Vagina (tissue), 2 donors: Measurements from ENCODE around the gene ATP2A3.

Experiments
- POLR2A ChIP-seq, 2 donors: fragments of 450-650 bp; IDR thresholded peaks; one replicate each; pipeline ENCODE4 v1.6.1; 2017; ENCODE audit warnings: antibody characterized with exemption in 2 of 2, mild to moderate bottlenecking in 2 of 2, moderate library complexity in 2 of 2
- POLR2AphosphoS5 ChIP-seq, 2 donors: sonication (generic); formaldehyde crosslinking; IDR thresholded peaks; one replicate each; pipeline ENCODE4 v1.9.0; 2017; ENCODE audit warnings: antibody characterized with exemption in 2 of 2, mild to moderate bottlenecking in 2 of 2, low read depth in 1 of 2; ENCODE audit not compliant: insufficient read depth in 1 of 2
- TF ChIP-seq, protein P1 (sequence below), 3 experiments: fragments of 450-650 bp in 2 of 3; fragments of 200-600 bp in 1 of 3; sonication (generic) in 1 of 3; IDR thresholded peaks; one replicate each; pipeline ENCODE4 v1.5.1; 2017 to 2019; ENCODE audit warnings: antibody characterized with exemption in 3 of 3, mild to moderate bottlenecking in 2 of 3, moderate library complexity in 2 of 3

DNA sequence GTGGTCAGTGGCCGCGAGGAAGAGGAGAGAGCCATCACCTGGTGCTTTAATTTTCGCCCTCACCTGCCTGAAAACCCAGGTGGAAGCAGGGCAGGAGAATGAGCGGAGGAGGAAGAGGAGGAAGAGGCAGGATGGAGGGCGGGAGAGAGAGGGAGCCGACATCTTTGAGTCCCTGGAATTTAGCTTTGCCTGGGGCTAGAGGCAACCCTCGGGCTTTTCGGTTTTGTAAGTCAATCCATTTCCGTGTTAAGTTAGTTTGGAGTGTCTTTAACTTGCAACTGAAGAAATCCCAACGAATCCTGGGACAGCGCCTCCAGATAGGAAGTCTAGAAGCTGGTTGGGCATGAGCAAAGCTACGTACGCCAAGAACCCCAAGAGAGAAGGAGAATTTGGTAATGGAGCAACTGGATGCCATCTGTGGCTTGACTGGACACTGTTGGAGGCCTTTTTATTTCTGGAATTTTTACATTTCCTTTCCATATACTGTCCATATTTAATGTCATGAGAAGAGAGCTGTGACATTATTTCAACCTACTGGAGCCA lies 36.9 kb upstream of the ATP2A3 start:
- TF ChIP-seq, protein P1, sequence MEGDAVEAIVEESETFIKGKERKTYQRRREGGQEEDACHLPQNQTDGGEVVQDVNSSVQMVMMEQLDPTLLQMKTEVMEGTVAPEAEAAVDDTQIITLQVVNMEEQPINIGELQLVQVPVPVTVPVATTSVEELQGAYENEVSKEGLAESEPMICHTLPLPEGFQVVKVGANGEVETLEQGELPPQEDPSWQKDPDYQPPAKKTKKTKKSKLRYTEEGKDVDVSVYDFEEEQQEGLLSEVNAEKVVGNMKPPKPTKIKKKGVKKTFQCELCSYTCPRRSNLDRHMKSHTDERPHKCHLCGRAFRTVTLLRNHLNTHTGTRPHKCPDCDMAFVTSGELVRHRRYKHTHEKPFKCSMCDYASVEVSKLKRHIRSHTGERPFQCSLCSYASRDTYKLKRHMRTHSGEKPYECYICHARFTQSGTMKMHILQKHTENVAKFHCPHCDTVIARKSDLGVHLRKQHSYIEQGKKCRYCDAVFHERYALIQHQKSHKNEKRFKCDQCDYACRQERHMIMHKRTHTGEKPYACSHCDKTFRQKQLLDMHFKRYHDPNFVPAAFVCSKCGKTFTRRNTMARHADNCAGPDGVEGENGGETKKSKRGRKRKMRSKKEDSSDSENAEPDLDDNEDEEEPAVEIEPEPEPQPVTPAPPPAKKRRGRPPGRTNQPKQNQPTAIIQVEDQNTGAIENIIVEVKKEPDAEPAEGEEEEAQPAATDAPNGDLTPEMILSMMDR (IDR thresholded peaks at IDR 0.05): no peak
- no peak for TF ChIP-seq POLR2A (IDR thresholded peaks at IDR 0.05)
- TF ChIP-seq POLR2AphosphoS5 (IDR thresholded peaks at IDR 0.05; ENCODE audit: insufficient read depth in 1 of 2, low read depth in 1 of 2): no peak
